ENCODE measurements around the gene RABGAP1L. TPM values are rescaled to one million over a fixed set of nuclear protein-coding genes. Genes with fewer than 3 reads are reported as not detected.
A peak's percentile ranks its signal among the peaks of the same experiment; 100 is the strongest.

RABGAP1L gene
- total RNA-seq, 4 donors from 2014 or later, result 48.2 to 102 (median 59.1) TPM

GRCh38 chr1:174971902-174972301 is 812.6 kb downstream of the RABGAP1L start:
- no peak for DNase-seq (ENCODE audit: low spot score in 2 of 2)
- 59% methylated on average over 2 of the region's 2 CpGs for WGBS
- no peak for TF ChIP-seq POLR2A (IDR thresholded peaks at IDR 0.05)
- TF ChIP-seq POLR2AphosphoS5 (IDR thresholded peaks at IDR 0.05), result no peak
- no peak for TF ChIP-seq CTCF (IDR thresholded peaks at IDR 0.05)
- TF ChIP-seq EP300 (IDR thresholded peaks at IDR 0.05), result no peak
- Histone ChIP-seq H3K9me3 (no peaks in the 10 kb centered on the region), H3K4me3 (no peak overlapping the region), H3K4me1 (peaks cover 56% of the 10 kb centered on the region), H3K27ac (peak overlapping the region; percentile 43), H3K27me3 (no peaks in the 10 kb centered on the region), H3K36me3 (no peaks in the 10 kb centered on the region)

- H3K4me1 ChIP-seq, result peaks cover 37% of the 10 kb centered on the region
- H3K9me3 ChIP-seq, result no peaks in the 10 kb centered on the region
- no peak overlapping the region for H3K4me3 ChIP-seq
- no peaks in the 10 kb centered on the region for H3K27me3 ChIP-seq
- DNase-seq (ENCODE audit: low spot score in 2 of 2), result no peak
- TF ChIP-seq EP300 (IDR thresholded peaks at IDR 0.05) (no peak), POLR2A (IDR thresholded peaks at IDR 0.05) (no peak), CTCF (IDR thresholded peaks at IDR 0.05) (no peak), POLR2AphosphoS5 (IDR thresholded peaks at IDR 0.05) (no peak)
- H3K36me3 ChIP-seq, result peaks cover 10% of the 10 kb centered on the region
- 64% methylated on average over 2 of the region's 2 CpGs for WGBS
- H3K27ac ChIP-seq, result no peak overlapping the region
Measured at GRCh38 chr1:174974711-174975119, 815.4 kb downstream of the RABGAP1L start.

- DNase-seq (ENCODE audit: low spot score in 2 of 2), result no peak
- no peaks in the 10 kb centered on the region for H3K27me3 ChIP-seq
- H3K27ac ChIP-seq, result peak overlapping the region; percentile 66
- TF ChIP-seq EP300 (IDR thresholded peaks at IDR 0.05) (no peak), POLR2AphosphoS5 (IDR thresholded peaks at IDR 0.05) (no peak), POLR2A (IDR thresholded peaks at IDR 0.05) (no peak), CTCF (IDR thresholded peaks at IDR 0.05) (no peak)
- H3K36me3 ChIP-seq, result peaks cover 20% of the 10 kb centered on the region
- no peaks in the 10 kb centered on the region for H3K9me3 ChIP-seq
- H3K4me3 ChIP-seq, result no peak overlapping the region
- 60% methylated on average over 1 of the region's 1 CpG for WGBS
- H3K4me1 ChIP-seq, result peaks cover 36% of the 10 kb centered on the region
Measured at GRCh38 chr1:174975764-174976163, 816.4 kb downstream of the RABGAP1L start.

- no peak overlapping the region for H3K4me3 ChIP-seq
- WGBS, result 35% methylated on average over 4 of the region's 4 CpGs
- peaks cover 34% of the 10 kb centered on the region for H3K4me1 ChIP-seq
- no peaks in the 10 kb centered on the region for H3K9me3 ChIP-seq
- peak overlapping the region; percentile 66 for H3K27ac ChIP-seq
- no peaks in the 10 kb centered on the region for H3K27me3 ChIP-seq
- peaks cover 26% of the 10 kb centered on the region for H3K36me3 ChIP-seq
- no peak for DNase-seq (ENCODE audit: low spot score in 2 of 2)
- TF ChIP-seq EP300 (IDR thresholded peaks at IDR 0.05) (no peak), CTCF (IDR thresholded peaks at IDR 0.05) (no peak), POLR2A (IDR thresholded peaks at IDR 0.05) (no peak), POLR2AphosphoS5 (IDR thresholded peaks at IDR 0.05) (no peak)
Measured at GRCh38 chr1:174976436-174977108, 817.3 kb downstream of the RABGAP1L start.

- Histone ChIP-seq H3K4me1 (no peaks in the 10 kb centered on the region), H3K9me3 (no peaks in the 10 kb centered on the region), H3K27me3 (no peaks in the 10 kb centered on the region), H3K27ac (no peak overlapping the region), H3K36me3 (peaks cover 36% of the 10 kb centered on the region), H3K4me3 (no peak overlapping the region)
- no peak for DNase-seq (ENCODE audit: low spot score in 2 of 2)
- TF ChIP-seq CTCF (IDR thresholded peaks at IDR 0.05), result peak; percentile 26 to 40
- no peak for TF ChIP-seq POLR2A (IDR thresholded peaks at IDR 0.05)
- TF ChIP-seq EP300 (IDR thresholded peaks at IDR 0.05), result no peak
- no peak for TF ChIP-seq POLR2AphosphoS5 (IDR thresholded peaks at IDR 0.05)
Measured at GRCh38 chr1:174982971-174983689, 823.8 kb downstream of the RABGAP1L start.
